ENCODE measurements around the gene ZBTB45. TPM values are rescaled to one million over a fixed set of nuclear protein-coding genes. Genes with fewer than 3 reads are reported as not detected.

The ZBTB45 gene
- total RNA-seq, 3 donors from 2014 or later (not counting 1 experiment from before 2014, with no cell fraction given), result 9.6 to 12.6 (median 9.8) TPM

- ATAC-seq (no peak), DNase-seq (no peak)
- no peak overlapping the region for H3K27ac ChIP-seq (ENCODE audit: low read length)
- no peaks in the 10 kb centered on the region for H3K27me3 Mint-ChIP-seq (ENCODE audit: low read depth in 2 of 2)
- no peak overlapping the region for H3K4me3 ChIP-seq (ENCODE audit: low read length)
- no peaks in the 10 kb centered on the region for H3K36me3 ChIP-seq (ENCODE audit: control insufficient read depth, insufficient read depth, low read length)
- H3K36me3 Mint-ChIP-seq, result no peaks in the 10 kb centered on the region
- peaks cover 25 to 54% of the 10 kb centered on the region in 2 donors for H3K4me1 Mint-ChIP-seq
- peaks cover 42% of the 10 kb centered on the region for H3K4me1 ChIP-seq (ENCODE audit: control insufficient read depth, insufficient read depth, low read length)
- H3K4me3 Mint-ChIP-seq, result peak overlapping the region; percentile 79
- H3K9me3 Mint-ChIP-seq, result no peaks in the 10 kb centered on the region
- TF ChIP-seq CTCF (IDR thresholded peaks at IDR 0.05), result no peak
- peak overlapping the region in 1 of 2 donors; percentile 56 for H3K27ac Mint-ChIP-seq
- 88% methylated on average over 6 of the region's 6 CpGs for WGBS (ENCODE audit: insufficient coverage)
- intact Hi-C loops (cut with micrococcal nuclease), result no loop called here
- H3K27me3 ChIP-seq (ENCODE audit: control insufficient read depth, insufficient read depth, low read length), result no peaks in the 10 kb centered on the region
- no peaks in the 10 kb centered on the region for H3K9me3 ChIP-seq (ENCODE audit: control insufficient read depth, insufficient read depth, low read length)
Observed at GRCh38 chr19:58563823-58564222, 44.2 kb upstream of the ZBTB45 start.

- Histone ChIP-seq H3K27me3 (ENCODE audit: control insufficient read depth, insufficient read depth, low read length) (no peaks in the 10 kb centered on the region), H3K36me3 (ENCODE audit: control insufficient read depth, insufficient read depth, low read length) (no peaks in the 10 kb centered on the region), H3K27ac (ENCODE audit: low read length) (peak overlapping the region; percentile 31), H3K4me3 (ENCODE audit: low read length) (peak overlapping the region; percentile 31), H3K9me3 (ENCODE audit: control insufficient read depth, insufficient read depth, low read length) (no peaks in the 10 kb centered on the region), H3K4me1 (ENCODE audit: control insufficient read depth, insufficient read depth, low read length) (peaks cover 43% of the 10 kb centered on the region)
- TF ChIP-seq CTCF (IDR thresholded peaks at IDR 0.05), result no peak
- Mint-ChIP-seq H3K9me3 (no peaks in the 10 kb centered on the region), H3K27me3 (ENCODE audit: low read depth in 2 of 2) (no peaks in the 10 kb centered on the region), H3K36me3 (no peaks in the 10 kb centered on the region), H3K27ac (peak overlapping the region in 1 of 2 donors; percentile 99), H3K4me1 (peaks cover 26 to 55% of the 10 kb centered on the region in 2 donors), H3K4me3 (peak overlapping the region; percentile 84)
- no peak for ATAC-seq
- DNase-seq, result peak in 1 of 2 donors; percentile 55
- 8% methylated on average over 40 of the region's 40 CpGs for WGBS (ENCODE audit: insufficient coverage)
- intact Hi-C loops (cut with micrococcal nuclease), result no loop called here
Observed at GRCh38 chr19:58563034-58563573, 43.5 kb upstream of the ZBTB45 start.

GRCh38 chr19:58562122-58563033, 42.8 kb upstream of the ZBTB45 start:
- H3K4me3 Mint-ChIP-seq, result peak overlapping the region; percentile 84
- Histone ChIP-seq H3K4me1 (ENCODE audit: control insufficient read depth, insufficient read depth, low read length) (peaks cover 50% of the 10 kb centered on the region), H3K27me3 (ENCODE audit: control insufficient read depth, insufficient read depth, low read length) (no peaks in the 10 kb centered on the region), H3K4me3 (ENCODE audit: low read length) (peak overlapping the region; percentile 31), H3K27ac (ENCODE audit: low read length) (peak overlapping the region; percentile 73), H3K9me3 (ENCODE audit: control insufficient read depth, insufficient read depth, low read length) (no peaks in the 10 kb centered on the region), H3K36me3 (ENCODE audit: control insufficient read depth, insufficient read depth, low read length) (no peaks in the 10 kb centered on the region)
- H3K27me3 Mint-ChIP-seq (ENCODE audit: low read depth in 2 of 2), result no peaks in the 10 kb centered on the region
- ATAC-seq (no peak), DNase-seq (peak in 1 of 2 donors; percentile 65)
- 12% methylated on average over 107 of the region's 107 CpGs for WGBS (ENCODE audit: insufficient coverage)
- no peak for TF ChIP-seq CTCF (IDR thresholded peaks at IDR 0.05)
- peak overlapping the region; percentile 43 to 99 for H3K27ac Mint-ChIP-seq
- H3K36me3 Mint-ChIP-seq, result no peaks in the 10 kb centered on the region
- H3K4me1 Mint-ChIP-seq, result peaks cover 33 to 63% of the 10 kb centered on the region in 2 donors
- H3K9me3 Mint-ChIP-seq, result no peaks in the 10 kb centered on the region
- intact Hi-C loops (cut with micrococcal nuclease), result no loop called here

All from natural killer cell (primary cell).